Glutamatergic neuron (in vitro differentiated cells): ENCODE data around the gene ITK. TPM values are rescaled to one million over a fixed set of nuclear protein-coding genes. Genes with fewer than 3 reads are reported as not detected.
"Not testable (repeated sequence)": the region's sequence is repeated elsewhere in the genome, so short reads cannot be mapped to it uniquely, and the experiment has no call there.

Experiments used
- DNase-seq: peaks from one replicate; pipeline ENCODE4 v3.0.0; 2022
- H3K27ac Mint-ChIP-seq: one replicate; pipeline ENCODE4 v1.8.0; 2020; ENCODE audit warnings: mild to moderate bottlenecking, mixed read lengths, inconsistent platforms; ENCODE audit not compliant: unreplicated experiment
- H3K27me3 Mint-ChIP-seq: one replicate; pipeline ENCODE4 v1.8.0; 2020; ENCODE audit warnings: mild to moderate bottlenecking, moderate library complexity, mixed read lengths, inconsistent platforms; ENCODE audit not compliant: unreplicated experiment
- H3K36me3 Mint-ChIP-seq: one replicate; pipeline ENCODE4 v1.8.0; 2020; ENCODE audit warnings: mild to moderate bottlenecking, mixed read lengths, inconsistent platforms; ENCODE audit not compliant: unreplicated experiment
- H3K4me1 Mint-ChIP-seq: one replicate; pipeline ENCODE4 v1.8.0; 2020; ENCODE audit warnings: mild to moderate bottlenecking, low read depth, mixed read lengths, inconsistent platforms; ENCODE audit not compliant: unreplicated experiment
- H3K4me3 Mint-ChIP-seq: one replicate; pipeline ENCODE4 v1.8.0; 2020; ENCODE audit warnings: mild to moderate bottlenecking, mixed read lengths, inconsistent platforms; ENCODE audit not compliant: unreplicated experiment
- H3K9me3 Mint-ChIP-seq: one replicate; pipeline ENCODE4 v1.8.0; 2020; ENCODE audit warnings: mild to moderate bottlenecking, moderate library complexity, mixed read lengths, inconsistent platforms; ENCODE audit not compliant: unreplicated experiment
- total RNA-seq: library from RNA; stranded (reverse); fragmentation: NEBNext Ultra II Directional; extraction: Animal tissue kit (Norgen Biotek cat#: 25700); gene quantifications from one replicate; pipeline ENCODE4 v1.2.1, GENCODE V29; 2021; ENCODE audit not compliant: unreplicated experiment
- TF ChIP-seq, protein P1 (sequence below): fragments of 200-600 bp; sonication (generic); IDR thresholded peaks from one replicate; pipeline ENCODE4 v1.5.0; 2021; ENCODE audit not compliant: partially characterized antibody, unreplicated experiment

ITK gene
- total RNA-seq, 1 donor from 2014 or later = not detected

DNA sequence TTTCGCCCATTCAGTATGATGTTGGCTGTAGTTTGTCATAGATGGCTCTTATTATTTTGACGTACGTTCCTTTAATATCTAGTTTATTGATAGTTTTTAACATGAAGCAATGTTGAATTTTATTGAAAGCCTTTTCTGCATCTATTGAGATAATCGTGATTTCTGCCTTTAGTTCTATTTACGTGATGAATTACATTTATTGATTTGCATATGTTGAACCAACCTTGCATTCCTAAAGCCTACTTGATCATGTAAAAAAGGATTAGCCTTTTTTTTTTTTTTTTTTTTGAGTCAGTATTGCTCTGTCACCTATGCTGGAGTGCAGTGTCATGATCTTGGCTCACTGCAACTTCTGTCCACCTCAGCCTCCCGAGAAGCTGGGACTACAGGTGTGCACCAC lies 25.1 kb downstream of the ITK start:
- Mint-ChIP-seq H3K9me3 (no peaks in the 10 kb centered on the region), H3K4me1 (no peaks in the 10 kb centered on the region), H3K4me3 (no peak overlapping the region), H3K27me3 (no peaks in the 10 kb centered on the region), H3K36me3 (no peaks in the 10 kb centered on the region), H3K27ac (no peak overlapping the region)
- TF ChIP-seq, protein P1, sequence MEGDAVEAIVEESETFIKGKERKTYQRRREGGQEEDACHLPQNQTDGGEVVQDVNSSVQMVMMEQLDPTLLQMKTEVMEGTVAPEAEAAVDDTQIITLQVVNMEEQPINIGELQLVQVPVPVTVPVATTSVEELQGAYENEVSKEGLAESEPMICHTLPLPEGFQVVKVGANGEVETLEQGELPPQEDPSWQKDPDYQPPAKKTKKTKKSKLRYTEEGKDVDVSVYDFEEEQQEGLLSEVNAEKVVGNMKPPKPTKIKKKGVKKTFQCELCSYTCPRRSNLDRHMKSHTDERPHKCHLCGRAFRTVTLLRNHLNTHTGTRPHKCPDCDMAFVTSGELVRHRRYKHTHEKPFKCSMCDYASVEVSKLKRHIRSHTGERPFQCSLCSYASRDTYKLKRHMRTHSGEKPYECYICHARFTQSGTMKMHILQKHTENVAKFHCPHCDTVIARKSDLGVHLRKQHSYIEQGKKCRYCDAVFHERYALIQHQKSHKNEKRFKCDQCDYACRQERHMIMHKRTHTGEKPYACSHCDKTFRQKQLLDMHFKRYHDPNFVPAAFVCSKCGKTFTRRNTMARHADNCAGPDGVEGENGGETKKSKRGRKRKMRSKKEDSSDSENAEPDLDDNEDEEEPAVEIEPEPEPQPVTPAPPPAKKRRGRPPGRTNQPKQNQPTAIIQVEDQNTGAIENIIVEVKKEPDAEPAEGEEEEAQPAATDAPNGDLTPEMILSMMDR = no peak
- no peak for DNase-seq

DNA sequence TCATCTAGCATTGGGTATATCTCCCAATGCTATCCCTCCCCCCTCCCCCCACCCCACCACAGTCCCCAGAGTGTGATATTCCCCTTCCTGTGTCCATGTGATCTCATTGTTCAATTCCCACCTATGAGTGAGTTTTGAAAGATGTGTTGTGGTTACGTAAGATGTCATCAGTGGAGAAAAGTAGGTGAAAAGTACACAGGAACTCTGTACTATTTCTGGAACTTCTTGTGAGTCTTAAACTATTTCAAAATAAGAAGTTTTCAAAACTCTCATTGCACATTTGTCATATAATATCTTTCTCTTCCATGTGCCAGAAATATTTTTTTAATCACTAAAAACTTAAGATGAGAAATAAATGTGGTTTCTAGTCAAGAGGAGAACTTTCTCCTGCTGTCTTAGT lies 30.0 kb downstream of the ITK start:
- not testable (repeated sequence) for H3K27me3 Mint-ChIP-seq, H3K4me3 Mint-ChIP-seq, H3K4me1 Mint-ChIP-seq, H3K9me3 Mint-ChIP-seq, DNase-seq, H3K27ac Mint-ChIP-seq, H3K36me3 Mint-ChIP-seq

DNA sequence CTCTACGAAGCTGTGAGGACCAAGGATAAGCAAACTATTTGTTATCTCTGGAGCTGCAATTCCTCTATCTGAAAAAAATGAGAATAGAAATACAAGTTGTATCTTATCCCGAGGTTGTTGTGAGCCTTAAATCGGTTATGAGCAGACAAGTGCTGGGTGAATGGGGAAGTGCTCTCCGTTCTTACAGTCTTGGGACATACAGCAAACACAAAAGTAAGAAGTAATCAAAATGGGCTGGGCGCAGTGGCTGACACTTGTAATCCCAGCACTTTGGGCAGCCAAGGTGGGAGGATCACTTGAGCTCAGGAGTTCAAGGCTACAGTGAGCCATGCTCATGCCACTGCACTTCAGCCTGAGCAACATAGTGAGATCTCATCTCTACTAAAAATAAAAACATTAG lies 31.7 kb downstream of the ITK start:
- H3K36me3 Mint-ChIP-seq = no peaks in the 10 kb centered on the region
- H3K4me1 Mint-ChIP-seq = no peaks in the 10 kb centered on the region
- DNase-seq = no peak
- TF ChIP-seq, protein P1 = no peak
- no peak overlapping the region for H3K27ac Mint-ChIP-seq
- H3K4me3 Mint-ChIP-seq = no peak overlapping the region
- H3K9me3 Mint-ChIP-seq = no peaks in the 10 kb centered on the region
- peaks cover 2% of the 10 kb centered on the region for H3K27me3 Mint-ChIP-seq

DNA sequence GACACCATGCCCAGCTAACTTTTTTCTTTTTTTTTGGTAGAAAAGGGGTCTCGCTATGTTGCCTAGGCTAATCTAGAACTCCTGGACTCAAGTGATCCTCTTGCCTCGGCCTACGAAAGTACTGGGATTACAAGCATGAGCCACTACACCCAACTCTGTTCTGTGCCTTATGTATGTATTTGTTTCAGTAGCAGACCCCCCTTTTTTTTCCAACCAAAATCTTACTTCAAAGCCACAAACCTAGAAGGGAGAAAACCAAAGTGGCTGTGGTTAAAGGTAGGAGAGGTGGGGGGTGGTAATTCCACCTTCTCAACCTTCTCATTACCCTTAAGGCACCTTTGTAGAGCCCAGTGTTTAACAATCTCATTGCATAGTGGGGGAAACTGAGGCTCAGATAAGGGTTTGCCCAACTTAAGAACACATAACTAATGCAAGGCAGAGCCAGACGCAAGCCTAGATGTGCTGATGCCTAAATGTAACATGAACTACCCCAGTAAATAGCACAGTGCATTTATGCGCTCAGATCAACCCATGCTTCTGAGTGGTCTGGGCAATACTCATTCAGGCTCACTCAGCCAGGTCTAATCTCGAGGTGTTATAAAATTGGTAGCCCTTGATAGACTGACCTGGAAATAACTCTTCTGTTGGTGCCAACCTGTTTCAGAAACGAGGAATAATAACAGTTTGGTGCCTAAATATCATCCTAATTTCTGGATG lies 33.0 kb downstream of the ITK start:
- no peak for DNase-seq
- Mint-ChIP-seq H3K36me3 (no peaks in the 10 kb centered on the region), H3K4me1 (no peaks in the 10 kb centered on the region), H3K4me3 (no peak overlapping the region), H3K27me3 (peaks cover 2% of the 10 kb centered on the region), H3K27ac (no peak overlapping the region), H3K9me3 (no peaks in the 10 kb centered on the region)
- TF ChIP-seq, protein P1 = no peak

DNA sequence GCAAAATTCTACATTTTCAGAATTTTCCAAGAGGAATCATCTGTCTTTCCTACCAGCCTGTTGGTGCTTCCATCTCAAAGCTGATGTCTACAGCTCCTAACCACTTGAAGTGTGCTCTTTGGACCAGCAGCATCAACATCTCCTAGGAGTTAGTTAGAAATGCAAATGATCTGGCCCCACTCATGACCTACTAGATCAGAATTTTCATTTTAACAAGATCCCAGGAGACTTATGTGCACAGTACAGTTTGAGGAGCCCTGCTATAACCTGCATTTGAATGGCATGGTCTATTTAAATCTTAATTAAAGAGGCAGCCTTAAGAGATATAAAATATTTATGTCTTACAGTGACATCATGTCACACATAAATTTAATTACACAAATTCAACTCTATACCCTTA lies 33.8 kb downstream of the ITK start:
- TF ChIP-seq, protein P1 = no peak
- DNase-seq = no peak
- H3K9me3 Mint-ChIP-seq = no peaks in the 10 kb centered on the region
- no peaks in the 10 kb centered on the region for H3K36me3 Mint-ChIP-seq
- H3K27ac Mint-ChIP-seq = no peak overlapping the region
- no peaks in the 10 kb centered on the region for H3K4me1 Mint-ChIP-seq
- H3K27me3 Mint-ChIP-seq = peaks cover 2% of the 10 kb centered on the region
- no peak overlapping the region for H3K4me3 Mint-ChIP-seq
